ENCODE data around the gene PPIH. TPM values are rescaled to one million over a fixed set of nuclear protein-coding genes. Genes with fewer than 3 reads are reported as not detected.
"Not testable (repeated sequence)": the region's sequence is repeated elsewhere in the genome, so short reads cannot be mapped to it uniquely, and the experiment has no call there.

The PPIH gene
- total and polyA plus RNA-seq, 3 donors from 2014 or later: 38.7 to 40.0 (median 39.6) TPM

- no peaks in the 10 kb centered on the region for H3K36me3 ChIP-seq (ENCODE audit: low read depth, missing control alignments)
- H3K27ac ChIP-seq: no peak overlapping the region
- TF ChIP-seq POLR2A (IDR thresholded peaks at IDR 0.05) (no peak), CTCF (IDR thresholded peaks at IDR 0.05) (no peak)
- H3K4me3 ChIP-seq: no peak overlapping the region
- intact Hi-C loops (cut with DNase I; ENCODE audit: low total_unique reads): no loop called here
- peaks cover 12% of the 10 kb centered on the region for H3K4me1 ChIP-seq
- no peak for DNase-seq
- H3K9me3 ChIP-seq: no peaks in the 10 kb centered on the region
- no peaks in the 10 kb centered on the region for H3K27me3 ChIP-seq
- 88 to 89% methylated on average over 3 of the region's 3 CpGs for WGBS, 2 donors
These were observed 18.4 kb downstream of the PPIH start for GRCh38 chr1:42676534-42677087.

- WGBS, 2 donors: 74 to 76% methylated on average over 10 of the region's 10 CpGs
- H3K27ac ChIP-seq: no peak overlapping the region
- DNase-seq: no peak
These were observed 21.3 kb downstream of the PPIH start for GRCh38 chr1:42679364-42679983.

GRCh38 chr1:42680055-42680454, 21.8 kb downstream of the PPIH start:
- no peak for TF ChIP-seq CTCF (IDR thresholded peaks at IDR 0.05)
- TF ChIP-seq POLR2A (IDR thresholded peaks at IDR 0.05): no peak
- Histone ChIP-seq H3K4me3 (no peak overlapping the region), H3K27me3 (no peaks in the 10 kb centered on the region), H3K4me1 (peaks cover 21% of the 10 kb centered on the region), H3K9me3 (no peaks in the 10 kb centered on the region), H3K36me3 (ENCODE audit: low read depth, missing control alignments) (no peaks in the 10 kb centered on the region), H3K27ac (no peak overlapping the region)
- WGBS, 2 donors: 38 to 64% methylated on average over 2 of the region's 2 CpGs
- DNase-seq: no peak
- intact Hi-C loops (cut with DNase I; ENCODE audit: low total_unique reads): no loop called here

More at GRCh38 chr1:42679364-42679983, 21.3 kb downstream of the PPIH start:
- TF ChIP-seq POLR2A (IDR thresholded peaks at IDR 0.05): no peak
- Histone ChIP-seq H3K27me3 (no peaks in the 10 kb centered on the region), H3K4me3 (no peak overlapping the region), H3K4me1 (peaks cover 21% of the 10 kb centered on the region), H3K36me3 (ENCODE audit: low read depth, missing control alignments) (no peaks in the 10 kb centered on the region), H3K9me3 (no peaks in the 10 kb centered on the region)
- intact Hi-C loops (cut with DNase I; ENCODE audit: low total_unique reads): no loop called here

- H3K4me1 ChIP-seq: peaks cover 28% of the 10 kb centered on the region
- H3K36me3 ChIP-seq (ENCODE audit: low read depth, missing control alignments): no peaks in the 10 kb centered on the region
- TF ChIP-seq POLR2A (IDR thresholded peaks at IDR 0.05): no peak
- no peak for TF ChIP-seq CTCF (IDR thresholded peaks at IDR 0.05)
- peak overlapping the region; percentile 68 to 97 for H3K4me3 ChIP-seq
- H3K27me3 ChIP-seq: no peaks in the 10 kb centered on the region
- WGBS, 2 donors: 3 to 4% methylated on average over 18 of the region's 18 CpGs
- intact Hi-C loops (cut with DNase I; ENCODE audit: low total_unique reads): no loop called here
- DNase-seq: peak; percentile 18
- H3K9me3 ChIP-seq: no peaks in the 10 kb centered on the region
- H3K27ac ChIP-seq: peak overlapping the region; percentile 90 to 98
These were observed 22.9 kb downstream of the PPIH start for GRCh38 chr1:42680921-42681683.

- WGBS, 2 donors: 0% methylated on average over 30 to 54 of the region's 54 CpGs
- no peaks in the 10 kb centered on the region for H3K9me3 ChIP-seq
These were observed 23.7 kb downstream of the PPIH start, which contains the start of gene YBX1 for GRCh38 chr1:42681741-42682483. YBX1 (plus strand) TSS chr1:42682418; CDS start chr1:42682566, 148 bp downstream.

GRCh38 chr1:42682484-42682738, 24.2 kb downstream of the PPIH start:
- H3K9me3 ChIP-seq; H3K36me3 ChIP-seq (ENCODE audit: low read depth, missing control alignments); intact Hi-C loops (cut with DNase I; ENCODE audit: low total_unique reads); DNase-seq; H3K27me3 ChIP-seq: not testable (repeated sequence)
- Histone ChIP-seq H3K4me1 (peaks cover 31% of the 10 kb centered on the region), H3K27ac (peak overlapping the region; percentile 90 to 98), H3K4me3 (peak overlapping the region; percentile 68 to 97)
- WGBS, 2 donors: 0% methylated on average over 5 of the region's 33 CpGs; no CpG with 5 or more reads in 1 of the 2 donors

More at GRCh38 chr1:42681741-42682483, 23.7 kb downstream of the PPIH start, which contains the start of gene YBX1:
- Histone ChIP-seq H3K4me1 (peaks cover 31% of the 10 kb centered on the region), H3K27me3 (no peaks in the 10 kb centered on the region), H3K4me3 (peak within 1 kb of the TSS; percentile 68 to 97), H3K36me3 (ENCODE audit: low read depth, missing control alignments) (no peaks in the 10 kb centered on the region), H3K27ac (peak within 1 kb of the TSS; percentile 90 to 98)
- TF ChIP-seq CTCF (IDR thresholded peaks at IDR 0.05) (peak in 2 of 3 experiments; percentile 5 to 15), POLR2A (IDR thresholded peaks at IDR 0.05) (peak; percentile 32)
- DNase-seq: peak; percentile 99
- intact Hi-C loops (cut with DNase I; ENCODE audit: low total_unique reads): no loop called here
